ENCODE results near the gene ESD.

ESD gene

GRCh38 chr13:46748300-46748699 lies 48.7 kb downstream of the ESD start:
- no peak for DNase-seq (ENCODE audit: insufficient read length, low spot score)
- no peak for FAIRE-seq

GRCh38 chr13:46747031-46747820 lies 49.7 kb downstream of the ESD start:
- DNase-seq (ENCODE audit: insufficient read length, low spot score): no peak
- no peak for FAIRE-seq

- FAIRE-seq: no peak
- no peak for DNase-seq (ENCODE audit: insufficient read length, low spot score)
Observed at GRCh38 chr13:46745706-46746105, 51.3 kb downstream of the ESD start.

- FAIRE-seq (no peak), DNase-seq (ENCODE audit: insufficient read length, low spot score) (no peak)
Observed at GRCh38 chr13:46745062-46745461, 51.9 kb downstream of the ESD start.

GRCh38 chr13:46743191-46743590 lies 53.8 kb downstream of the ESD start:
- FAIRE-seq (no peak), DNase-seq (ENCODE audit: insufficient read length, low spot score) (no peak)

GRCh38 chr13:46739447-46740098 lies 57.4 kb downstream of the ESD start:
- DNase-seq (ENCODE audit: insufficient read length, low spot score): no peak
- FAIRE-seq: no peak

- DNase-seq (ENCODE audit: insufficient read length, low spot score): no peak
- no peak for FAIRE-seq
Observed at GRCh38 chr13:46738766-46739165, 58.2 kb downstream of the ESD start.

- FAIRE-seq (no peak), DNase-seq (ENCODE audit: insufficient read length, low spot score) (no peak)
Observed at GRCh38 chr13:46738055-46738454, 58.9 kb downstream of the ESD start.

- FAIRE-seq (no peak), DNase-seq (ENCODE audit: insufficient read length, low spot score) (no peak)
Observed at GRCh38 chr13:46736541-46737310, 60.2 kb downstream of the ESD start.

GRCh38 chr13:46735425-46735824 lies 61.5 kb downstream of the ESD start:
- DNase-seq (ENCODE audit: insufficient read length, low spot score): no peak
- no peak for FAIRE-seq

- DNase-seq (ENCODE audit: insufficient read length, low spot score) (no peak), FAIRE-seq (no peak)
Observed at GRCh38 chr13:46731535-46731934, 65.4 kb downstream of the ESD start.

- DNase-seq (ENCODE audit: insufficient read length, low spot score) (no peak), FAIRE-seq (no peak)
Observed at GRCh38 chr13:46728777-46729176, 68.2 kb downstream of the ESD start.

GRCh38 chr13:46726347-46726746 lies 70.6 kb downstream of the ESD start:
- DNase-seq (ENCODE audit: insufficient read length, low spot score) (no peak), FAIRE-seq (no peak)
